Stimulated activated naive CD8-positive, alpha-beta T cell treated with anti-CD3 and anti-CD28 coated beads, Interleukin-15, Interleukin-2, amounts not matched to agents 100 ng/mL and 50 ng/mL, for 24 hours (primary cell): Measurements from ENCODE around the gene KTI12.
"Not testable (repeated sequence)": the region's sequence is repeated elsewhere in the genome, so short reads cannot be mapped to it uniquely, and the experiment has no call there.

ENCODE experiments used
- H3K27ac Mint-ChIP-seq: one replicate; pipeline ENCODE4 v1.8.0; 2021; ENCODE audit warnings: mild to moderate bottlenecking, mixed read lengths
- H3K27me3 Mint-ChIP-seq: one replicate; pipeline ENCODE4 v1.8.0; 2021; ENCODE audit warnings: mixed read lengths
- H3K36me3 Mint-ChIP-seq: one replicate; pipeline ENCODE4 v1.8.0; 2021; ENCODE audit warnings: low read depth, mixed read lengths
- H3K4me1 Mint-ChIP-seq: one replicate; pipeline ENCODE4 v1.8.0; 2021; ENCODE audit warnings: low read depth, mixed read lengths
- H3K4me3 Mint-ChIP-seq: one replicate; pipeline ENCODE4 v1.8.0; 2021; ENCODE audit warnings: mild to moderate bottlenecking, mixed read lengths
- H3K9me3 Mint-ChIP-seq: one replicate; pipeline ENCODE4 v1.8.0; 2021; ENCODE audit warnings: mixed read lengths

KTI12 gene

GRCh38 chr1:52022133-52022532, 11.5 kb downstream of the KTI12 start:
- Mint-ChIP-seq H3K9me3 (no peaks in the 10 kb centered on the region), H3K27me3 (no peaks in the 10 kb centered on the region), H3K27ac (no peak overlapping the region), H3K36me3 (peaks cover 59% of the 10 kb centered on the region), H3K4me3 (no peak overlapping the region), H3K4me1 (no peaks in the 10 kb centered on the region)

GRCh38 chr1:52008071-52008809, 25.4 kb downstream of the KTI12 start:
- no peaks in the 10 kb centered on the region for H3K9me3 Mint-ChIP-seq
- H3K27ac Mint-ChIP-seq: no peak overlapping the region
- H3K27me3 Mint-ChIP-seq: peaks cover 35% of the 10 kb centered on the region
- no peak overlapping the region for H3K4me3 Mint-ChIP-seq
- H3K4me1 Mint-ChIP-seq: no peaks in the 10 kb centered on the region
- H3K36me3 Mint-ChIP-seq: no peaks in the 10 kb centered on the region

- Mint-ChIP-seq H3K27me3 (peaks cover 38% of the 10 kb centered on the region), H3K4me3 (no peak overlapping the region), H3K4me1 (no peaks in the 10 kb centered on the region), H3K9me3 (no peaks in the 10 kb centered on the region), H3K36me3 (no peaks in the 10 kb centered on the region), H3K27ac (no peak overlapping the region)
These were observed 26.2 kb downstream of the KTI12 start for GRCh38 chr1:52007215-52008002.

GRCh38 chr1:52006081-52006553, 27.5 kb downstream of the KTI12 start:
- H3K4me1 Mint-ChIP-seq, H3K9me3 Mint-ChIP-seq, H3K27ac Mint-ChIP-seq, H3K4me3 Mint-ChIP-seq, H3K36me3 Mint-ChIP-seq: not testable (repeated sequence)
- H3K27me3 Mint-ChIP-seq: peaks cover 38% of the 10 kb centered on the region

- H3K27me3 Mint-ChIP-seq: peaks cover 38% of the 10 kb centered on the region
- H3K4me1 Mint-ChIP-seq, H3K9me3 Mint-ChIP-seq, H3K27ac Mint-ChIP-seq, H3K4me3 Mint-ChIP-seq, H3K36me3 Mint-ChIP-seq: not testable (repeated sequence)
These were observed 28.1 kb downstream of the KTI12 start for GRCh38 chr1:52005548-52005947.

- peaks cover 35% of the 10 kb centered on the region for H3K27me3 Mint-ChIP-seq
- no peak overlapping the region for H3K27ac Mint-ChIP-seq
- H3K4me3 Mint-ChIP-seq: no peak overlapping the region
- H3K9me3 Mint-ChIP-seq: no peaks in the 10 kb centered on the region
- no peaks in the 10 kb centered on the region for H3K36me3 Mint-ChIP-seq
- no peaks in the 10 kb centered on the region for H3K4me1 Mint-ChIP-seq
These were observed 29.7 kb downstream of the KTI12 start for GRCh38 chr1:52003877-52004276.

- no peaks in the 10 kb centered on the region for H3K36me3 Mint-ChIP-seq
- H3K4me1 Mint-ChIP-seq: no peaks in the 10 kb centered on the region
- no peak overlapping the region for H3K4me3 Mint-ChIP-seq
- H3K27ac Mint-ChIP-seq: no peak overlapping the region
- peaks cover 27% of the 10 kb centered on the region for H3K27me3 Mint-ChIP-seq
- no peaks in the 10 kb centered on the region for H3K9me3 Mint-ChIP-seq
These were observed 31.3 kb downstream of the KTI12 start for GRCh38 chr1:52002038-52002917.

GRCh38 chr1:51998701-51999100, 34.9 kb downstream of the KTI12 start:
- H3K36me3 Mint-ChIP-seq: no peaks in the 10 kb centered on the region
- H3K27me3 Mint-ChIP-seq: peaks cover 16% of the 10 kb centered on the region
- H3K4me1 Mint-ChIP-seq: no peaks in the 10 kb centered on the region
- no peak overlapping the region for H3K4me3 Mint-ChIP-seq
- H3K9me3 Mint-ChIP-seq: no peaks in the 10 kb centered on the region
- H3K27ac Mint-ChIP-seq: no peak overlapping the region

- Mint-ChIP-seq H3K27me3 (peaks cover 17% of the 10 kb centered on the region), H3K9me3 (no peaks in the 10 kb centered on the region), H3K4me3 (no peak overlapping the region), H3K4me1 (no peaks in the 10 kb centered on the region), H3K27ac (no peak overlapping the region), H3K36me3 (no peaks in the 10 kb centered on the region)
These were observed 35.6 kb downstream of the KTI12 start for GRCh38 chr1:51997974-51998382.

- Mint-ChIP-seq H3K9me3 (no peaks in the 10 kb centered on the region), H3K27ac (no peak within 1 kb of the TSS), H3K27me3 (peaks cover 46% of the 10 kb centered on the region), H3K36me3 (no peaks in the 10 kb centered on the region), H3K4me1 (peaks cover 8% of the 10 kb centered on the region), H3K4me3 (peak within 1 kb of the TSS; percentile 78)
These were observed 43.1 kb downstream of the KTI12 start, which contains the start of gene RAB3B for GRCh38 chr1:51990478-51990965. RAB3B (minus strand) TSS chr1:51990700; CDS start chr1:51977117, 13,583 bp downstream.

GRCh38 chr1:51989582-51990477, 43.8 kb downstream of the KTI12 start:
- Mint-ChIP-seq H3K9me3 (no peaks in the 10 kb centered on the region), H3K27ac (no peak overlapping the region), H3K36me3 (no peaks in the 10 kb centered on the region), H3K4me1 (peaks cover 8% of the 10 kb centered on the region), H3K27me3 (peaks cover 46% of the 10 kb centered on the region), H3K4me3 (peak overlapping the region; percentile 43)

GRCh38 chr1:51988254-51988653, 45.4 kb downstream of the KTI12 start:
- Mint-ChIP-seq H3K4me1 (peaks cover 8% of the 10 kb centered on the region), H3K27me3 (peaks cover 40% of the 10 kb centered on the region), H3K27ac (no peak overlapping the region), H3K4me3 (no peak overlapping the region), H3K9me3 (no peaks in the 10 kb centered on the region), H3K36me3 (no peaks in the 10 kb centered on the region)

- Mint-ChIP-seq H3K4me3 (no peak overlapping the region), H3K9me3 (no peaks in the 10 kb centered on the region), H3K4me1 (peaks cover 8% of the 10 kb centered on the region), H3K27me3 (peaks cover 25% of the 10 kb centered on the region), H3K36me3 (no peaks in the 10 kb centered on the region), H3K27ac (no peak overlapping the region)
These were observed 46.9 kb downstream of the KTI12 start for GRCh38 chr1:51986718-51987117.

GRCh38 chr1:51982161-51982560, 51.4 kb downstream of the KTI12 start:
- Mint-ChIP-seq H3K27me3 (no peaks in the 10 kb centered on the region), H3K4me1 (no peaks in the 10 kb centered on the region), H3K4me3 (no peak overlapping the region), H3K9me3 (no peaks in the 10 kb centered on the region), H3K27ac (no peak overlapping the region), H3K36me3 (no peaks in the 10 kb centered on the region)
